Measurements from ENCODE around the gene TMEM219.

GRCh38 chr16:29925105-29925756 lies 36.6 kb upstream of the TMEM219 start:
- TF ChIP-seq CTCF (IDR thresholded peaks at IDR 0.05) = no peak
- TF ChIP-seq POLR2A (IDR thresholded peaks at IDR 0.05) = no peak
- no peak for TF ChIP-seq POLR2AphosphoS5 (IDR thresholded peaks at IDR 0.05)
- TF ChIP-seq EP300 (IDR thresholded peaks at IDR 0.05) = no peak
